Mucosa of descending colon (tissue), 3 donors: ENCODE results near the gene DPYSL5. TPM values are rescaled to one million over a fixed set of nuclear protein-coding genes. Genes with fewer than 3 reads are reported as not detected.
A peak's percentile ranks its signal among the peaks of the same experiment; 100 is the strongest.

ENCODE experiments used
- ATAC-seq: fragments of 200-7000 bp; cut with Tn5 transposase; one replicate; pipeline ENCODE4 v1.9.1; 2020; ENCODE audit warnings: mild to moderate bottlenecking, moderate library complexity
- DNase-seq, 3 donors: peaks; one replicate each; pipeline ENCODE4 v3.0.0-alpha.2; 2020
- H3K36me3 ChIP-seq: fragments of 200-600 bp; one replicate; pipeline ENCODE4 v1.8.0; 2021; ENCODE audit warnings: low read depth, mild to moderate bottlenecking
- H3K4me1 ChIP-seq: fragments of 200-600 bp; one replicate; pipeline ENCODE4 v1.8.0; 2021; ENCODE audit warnings: low read depth, mild to moderate bottlenecking
- H3K4me3 ChIP-seq: fragments of 200-600 bp; one replicate; pipeline ENCODE4 v1.8.0; 2021; ENCODE audit warnings: mild to moderate bottlenecking
- H3K9me3 ChIP-seq: fragments of 200-600 bp; one replicate; pipeline ENCODE4 v1.8.0; 2021; ENCODE audit warnings: mild to moderate bottlenecking
- intact Hi-C, 2 donors: fragments of 100-400 bp; cut with DNase I in 1 of 2; cut with micrococcal nuclease in 1 of 2; formaldehyde crosslinking; loops; one replicate each; pipeline versions ENCODE4 v1.11.0 to v1.11.1; 2022; cut with DNase I, micrococcal nuclease
- total RNA-seq, 3 donors: library from RNA; stranded (reverse); fragmentation: NEBNext Ultra II Directional in 2 of 3; extraction: Animal tissue kit (Norgen Biotek cat#: 25700) in 2 of 3; gene quantifications; one replicate each; pipeline versions ENCODE4 v1.2.1 to v1.2.4, GENCODE V29; 2021 to 2023
- TF ChIP-seq, protein P1 (sequence below): fragments of 200-600 bp; IDR thresholded peaks from one replicate; pipeline ENCODE4 v1.8.0; 2022; ENCODE audit warnings: antibody characterized with exemption, mild to moderate bottlenecking
- donor health status: DM: no; HTN: no; CAD: no; lungs with moderate emphysema.
- donor health status: DM: no; HTN: no; CAD: no.
- donor health status: DM: no; HTN: yes; CAD: no.

The DPYSL5 gene
- total RNA-seq, 3 donors from 2014 or later = 0.24 to 1.3 (median 0.38) TPM

DNA sequence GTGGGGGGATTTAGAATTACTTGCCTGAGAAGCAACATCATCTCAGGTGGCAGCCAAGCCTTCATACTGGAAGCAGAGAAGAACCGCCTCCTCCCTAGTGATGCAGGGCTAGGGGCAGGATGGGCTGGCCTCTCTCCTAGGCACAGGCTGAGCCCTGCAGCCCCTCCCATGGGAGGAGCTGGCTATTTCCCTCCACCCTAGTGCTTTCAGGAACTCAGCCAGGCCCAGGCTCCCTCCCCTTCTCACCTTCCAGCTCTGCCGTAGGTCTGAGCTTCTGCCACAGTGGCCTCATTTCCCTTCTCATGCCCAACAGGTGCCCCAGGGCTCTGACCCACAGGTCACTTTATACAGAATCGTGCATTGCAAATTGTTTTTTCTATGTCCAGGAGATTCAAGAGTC is 31.0 kb upstream of the DPYSL5 start:
- H3K36me3 ChIP-seq = no peaks in the 10 kb centered on the region
- no peaks in the 10 kb centered on the region for H3K4me1 ChIP-seq
- H3K9me3 ChIP-seq = no peaks in the 10 kb centered on the region
- DNase-seq (peak in 2 of 3 donors; percentile 31 to 61), ATAC-seq (peak; percentile 89)
- intact Hi-C loops = no loop called here
- TF ChIP-seq, protein P1, sequence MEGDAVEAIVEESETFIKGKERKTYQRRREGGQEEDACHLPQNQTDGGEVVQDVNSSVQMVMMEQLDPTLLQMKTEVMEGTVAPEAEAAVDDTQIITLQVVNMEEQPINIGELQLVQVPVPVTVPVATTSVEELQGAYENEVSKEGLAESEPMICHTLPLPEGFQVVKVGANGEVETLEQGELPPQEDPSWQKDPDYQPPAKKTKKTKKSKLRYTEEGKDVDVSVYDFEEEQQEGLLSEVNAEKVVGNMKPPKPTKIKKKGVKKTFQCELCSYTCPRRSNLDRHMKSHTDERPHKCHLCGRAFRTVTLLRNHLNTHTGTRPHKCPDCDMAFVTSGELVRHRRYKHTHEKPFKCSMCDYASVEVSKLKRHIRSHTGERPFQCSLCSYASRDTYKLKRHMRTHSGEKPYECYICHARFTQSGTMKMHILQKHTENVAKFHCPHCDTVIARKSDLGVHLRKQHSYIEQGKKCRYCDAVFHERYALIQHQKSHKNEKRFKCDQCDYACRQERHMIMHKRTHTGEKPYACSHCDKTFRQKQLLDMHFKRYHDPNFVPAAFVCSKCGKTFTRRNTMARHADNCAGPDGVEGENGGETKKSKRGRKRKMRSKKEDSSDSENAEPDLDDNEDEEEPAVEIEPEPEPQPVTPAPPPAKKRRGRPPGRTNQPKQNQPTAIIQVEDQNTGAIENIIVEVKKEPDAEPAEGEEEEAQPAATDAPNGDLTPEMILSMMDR = no peak
- no peak overlapping the region for H3K4me3 ChIP-seq

DNA sequence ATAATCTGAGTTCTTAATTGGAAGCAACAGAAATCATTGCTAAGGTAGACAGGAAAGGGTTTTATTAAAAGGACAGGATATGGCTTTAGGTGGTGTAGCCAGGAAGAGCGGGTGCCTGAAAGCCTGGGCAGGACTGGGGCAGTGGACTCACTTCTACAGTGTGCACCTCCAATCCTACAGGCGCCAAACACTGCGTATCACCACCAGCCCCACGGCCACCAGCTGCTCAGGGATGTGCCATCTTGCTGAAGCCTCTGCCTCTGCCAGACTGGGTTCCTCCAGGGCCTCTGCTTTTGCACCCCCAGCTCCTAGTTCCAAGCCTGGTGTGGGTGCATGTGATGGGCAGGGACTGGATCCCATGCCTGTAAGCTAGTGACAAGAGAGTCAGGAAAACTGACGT is 29.7 kb upstream of the DPYSL5 start:
- Histone ChIP-seq H3K36me3 (no peaks in the 10 kb centered on the region), H3K4me3 (no peak overlapping the region), H3K4me1 (no peaks in the 10 kb centered on the region), H3K9me3 (no peaks in the 10 kb centered on the region)
- TF ChIP-seq, protein P1 = no peak
- no peak for DNase-seq
- ATAC-seq = no peak
- intact Hi-C loops = no loop called here

DNA sequence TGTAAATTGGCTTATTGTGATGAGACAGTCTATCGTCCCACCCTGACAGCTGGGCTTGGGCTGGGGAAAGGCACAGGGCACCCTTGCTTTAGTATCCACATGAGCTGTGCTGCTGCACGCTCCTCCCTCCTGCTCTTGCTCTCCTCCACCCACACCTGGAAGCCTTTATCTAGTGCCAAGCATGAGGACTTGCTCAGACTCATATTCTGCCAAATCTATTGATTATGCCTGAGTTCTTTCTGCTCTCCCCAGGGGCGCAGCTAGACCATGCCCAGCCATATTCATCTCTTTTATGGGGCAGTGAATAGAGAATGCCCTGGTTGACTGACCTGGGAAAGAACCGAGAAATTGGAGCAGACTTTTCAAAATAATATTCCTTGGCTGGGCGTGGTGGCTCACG is 29.0 kb upstream of the DPYSL5 start:
- TF ChIP-seq, protein P1 = no peak
- no peaks in the 10 kb centered on the region for H3K4me1 ChIP-seq
- H3K9me3 ChIP-seq = no peaks in the 10 kb centered on the region
- ATAC-seq (no peak), DNase-seq (no peak)
- H3K36me3 ChIP-seq = no peaks in the 10 kb centered on the region
- H3K4me3 ChIP-seq = no peak overlapping the region
- intact Hi-C loops = no loop called here

DNA sequence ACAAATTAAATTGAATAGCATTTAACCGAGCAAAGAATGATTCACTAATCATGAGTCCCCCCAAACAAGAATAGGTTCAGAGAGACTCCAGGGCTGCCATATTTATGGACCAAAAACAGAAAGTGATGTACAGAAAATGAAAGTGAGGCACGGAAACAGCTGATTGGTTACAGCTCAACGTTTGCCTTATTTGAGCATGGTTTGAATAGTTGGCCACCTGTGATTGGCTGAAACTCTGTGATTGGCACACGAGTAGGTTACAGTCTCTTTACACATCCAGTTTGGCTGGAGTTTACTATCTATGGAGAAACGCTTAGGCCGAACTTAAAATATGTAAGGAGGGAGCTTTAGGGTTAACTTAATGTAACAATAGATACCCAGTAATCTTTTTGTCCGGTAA is 27.0 kb upstream of the DPYSL5 start:
- Histone ChIP-seq H3K4me3 (no peak overlapping the region), H3K36me3 (no peaks in the 10 kb centered on the region), H3K4me1 (no peaks in the 10 kb centered on the region), H3K9me3 (no peaks in the 10 kb centered on the region)
- intact Hi-C loops = no loop called here
- ATAC-seq = no peak
- no peak for DNase-seq
- TF ChIP-seq, protein P1 = no peak

DNA sequence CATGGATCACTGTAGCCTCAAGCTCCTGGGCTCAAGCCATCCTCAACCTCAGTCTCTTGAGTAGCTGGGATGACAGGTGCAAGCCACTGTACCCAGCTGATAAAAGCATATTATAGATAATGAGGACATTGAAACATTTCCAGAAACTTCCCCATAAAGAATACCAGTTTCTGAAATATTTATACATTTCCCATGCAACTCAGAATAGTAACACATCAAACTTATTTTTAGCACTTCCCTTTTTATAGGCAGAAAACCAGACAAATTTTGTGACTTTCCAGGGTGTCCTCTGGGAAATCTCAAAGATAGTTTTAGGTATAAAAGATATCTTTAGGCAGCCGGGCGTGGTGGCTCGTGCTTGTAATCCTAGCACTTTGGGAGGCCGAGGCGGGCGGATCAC is 25.1 kb upstream of the DPYSL5 start:
- TF ChIP-seq, protein P1 = no peak
- ATAC-seq (no peak), DNase-seq (no peak)
- no peak overlapping the region for H3K4me3 ChIP-seq
- no peaks in the 10 kb centered on the region for H3K36me3 ChIP-seq
- H3K9me3 ChIP-seq = no peaks in the 10 kb centered on the region
- intact Hi-C loops = no loop called here
- H3K4me1 ChIP-seq = no peaks in the 10 kb centered on the region
